LNCaP clone FGC (cell line): ENCODE measurements around the gene CLEC2A.
"Not testable (repeated sequence)": the region's sequence is repeated elsewhere in the genome, so short reads cannot be mapped to it uniquely, and the experiment has no call there.

Source experiments
- DNase-seq: peaks from one replicate; pipeline ENCODE4 v3.0.0-alpha.2; 2011; ENCODE audit warnings: low read depth
- H3K4me3 ChIP-seq: 2 replicates; pipeline ENCODE4 v1.5.1; 2011; ENCODE audit warnings: mild to moderate bottlenecking, low read depth, low read length, control low read depth
- CTCF ChIP-seq: IDR thresholded peaks from 2 replicates; pipeline ENCODE4 v1.5.1; 2012; ENCODE audit warnings: mild to moderate bottlenecking; ENCODE audit not compliant: control insufficient read depth, insufficient read depth; ENCODE audit errors: extremely low read depth

The CLEC2A gene

GRCh38 chr12:9969673-9970072 lies 37.5 kb upstream of the CLEC2A start:
- peak; percentile 11 for DNase-seq
- no peak overlapping the region for H3K4me3 ChIP-seq
- TF ChIP-seq CTCF: no peak

GRCh38 chr12:9961901-9962300 lies 29.7 kb upstream of the CLEC2A start:
- no peak for DNase-seq
- no peak for TF ChIP-seq CTCF

GRCh38 chr12:9961106-9961505 lies 28.9 kb upstream of the CLEC2A start:
- H3K4me3 ChIP-seq: no peak overlapping the region
- no peak for DNase-seq
- TF ChIP-seq CTCF: no peak

More at GRCh38 chr12:9961901-9962300, 29.7 kb upstream of the CLEC2A start:
- H3K4me3 ChIP-seq: no peak overlapping the region

GRCh38 chr12:9960590-9960989 lies 28.4 kb upstream of the CLEC2A start:
- no peak overlapping the region for H3K4me3 ChIP-seq
- TF ChIP-seq CTCF: no peak
- DNase-seq: no peak

GRCh38 chr12:9957834-9958233 lies 25.7 kb upstream of the CLEC2A start:
- no peak for DNase-seq
- TF ChIP-seq CTCF: no peak
- no peak overlapping the region for H3K4me3 ChIP-seq

GRCh38 chr12:9952954-9953729 lies 21.0 kb upstream of the CLEC2A start:
- not testable (repeated sequence) for H3K4me3 ChIP-seq, DNase-seq

- H3K4me3 ChIP-seq: no peak overlapping the region
- TF ChIP-seq CTCF: no peak
- DNase-seq: no peak
Observed at GRCh38 chr12:9951026-9951675, 19.0 kb upstream of the CLEC2A start.
